ENCODE results near the gene EPAS1.

DNA sequence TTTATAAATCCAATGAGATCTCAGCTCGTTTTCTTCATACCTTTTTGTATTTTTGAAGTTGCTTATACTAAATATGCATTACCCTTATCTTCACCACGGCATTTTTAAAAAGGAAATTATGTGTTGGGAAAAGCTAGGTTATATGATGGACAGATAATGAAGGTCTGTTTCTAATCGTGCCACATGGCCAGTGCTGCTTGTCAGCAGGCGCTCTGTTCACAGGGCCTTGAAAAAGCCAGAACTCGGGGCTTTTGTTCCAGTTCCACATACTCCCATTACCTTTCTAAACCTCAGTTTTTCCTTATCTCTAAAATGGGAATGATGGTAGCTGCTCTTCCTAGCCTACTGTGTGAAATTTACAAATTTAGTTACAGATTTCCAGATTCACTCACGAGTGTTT lies 42.0 kb downstream of the EPAS1 start:
- TF ChIP-seq, protein P1, sequence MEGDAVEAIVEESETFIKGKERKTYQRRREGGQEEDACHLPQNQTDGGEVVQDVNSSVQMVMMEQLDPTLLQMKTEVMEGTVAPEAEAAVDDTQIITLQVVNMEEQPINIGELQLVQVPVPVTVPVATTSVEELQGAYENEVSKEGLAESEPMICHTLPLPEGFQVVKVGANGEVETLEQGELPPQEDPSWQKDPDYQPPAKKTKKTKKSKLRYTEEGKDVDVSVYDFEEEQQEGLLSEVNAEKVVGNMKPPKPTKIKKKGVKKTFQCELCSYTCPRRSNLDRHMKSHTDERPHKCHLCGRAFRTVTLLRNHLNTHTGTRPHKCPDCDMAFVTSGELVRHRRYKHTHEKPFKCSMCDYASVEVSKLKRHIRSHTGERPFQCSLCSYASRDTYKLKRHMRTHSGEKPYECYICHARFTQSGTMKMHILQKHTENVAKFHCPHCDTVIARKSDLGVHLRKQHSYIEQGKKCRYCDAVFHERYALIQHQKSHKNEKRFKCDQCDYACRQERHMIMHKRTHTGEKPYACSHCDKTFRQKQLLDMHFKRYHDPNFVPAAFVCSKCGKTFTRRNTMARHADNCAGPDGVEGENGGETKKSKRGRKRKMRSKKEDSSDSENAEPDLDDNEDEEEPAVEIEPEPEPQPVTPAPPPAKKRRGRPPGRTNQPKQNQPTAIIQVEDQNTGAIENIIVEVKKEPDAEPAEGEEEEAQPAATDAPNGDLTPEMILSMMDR (IDR thresholded peaks at IDR 0.05), result no peak
- TF ChIP-seq POLR2A (IDR thresholded peaks at IDR 0.05), result no peak

Data from testis (tissue), 2 donors.